ENCODE data around the gene TGFBR3. TPM values are rescaled to one million over a fixed set of nuclear protein-coding genes. Genes with fewer than 3 reads are reported as not detected.
A peak's percentile ranks its signal among the peaks of the same experiment; 100 is the strongest.

TGFBR3 gene
- polyA plus RNA-seq, 1 donor: 32.2 TPM

GRCh38 chr1:91754348-91754747 is 131.6 kb downstream of the TGFBR3 start:
- DNase-seq: no peak

GRCh38 chr1:91753878-91754277 is 132.1 kb downstream of the TGFBR3 start:
- no peak for DNase-seq

- DNase-seq: no peak
Observed at GRCh38 chr1:91752324-91752723, 133.6 kb downstream of the TGFBR3 start.

- DNase-seq: peak; percentile 85
Observed at GRCh38 chr1:91751275-91751674, 134.7 kb downstream of the TGFBR3 start.

GRCh38 chr1:91750398-91750996 is 135.5 kb downstream of the TGFBR3 start:
- DNase-seq: no peak

- DNase-seq: no peak
Observed at GRCh38 chr1:91749788-91750231, 136.1 kb downstream of the TGFBR3 start.

GRCh38 chr1:91747666-91748065 is 138.3 kb downstream of the TGFBR3 start:
- no peak for DNase-seq

- DNase-seq: no peak
Observed at GRCh38 chr1:91746728-91747338, 139.1 kb downstream of the TGFBR3 start.

- DNase-seq: no peak
Observed at GRCh38 chr1:91745640-91746373, 140.1 kb downstream of the TGFBR3 start.

GRCh38 chr1:91744953-91745639 is 140.9 kb downstream of the TGFBR3 start:
- DNase-seq: peak; percentile 79

GRCh38 chr1:91742848-91743292 is 143.1 kb downstream of the TGFBR3 start:
- no peak for DNase-seq

- no peak for DNase-seq
Observed at GRCh38 chr1:91741906-91742305, 144.0 kb downstream of the TGFBR3 start.

GRCh38 chr1:91741301-91741700 is 144.7 kb downstream of the TGFBR3 start:
- DNase-seq: no peak

GRCh38 chr1:91737650-91738049 is 148.3 kb downstream of the TGFBR3 start:
- no peak for DNase-seq

- no peak for DNase-seq
Observed at GRCh38 chr1:91736715-91737615, 149.0 kb downstream of the TGFBR3 start.

GRCh38 chr1:91736146-91736714 is 149.7 kb downstream of the TGFBR3 start:
- no peak for DNase-seq

GRCh38 chr1:91735266-91735845 is 150.6 kb downstream of the TGFBR3 start:
- no peak for DNase-seq

GRCh38 chr1:91734761-91735160 is 151.2 kb downstream of the TGFBR3 start:
- DNase-seq: no peak

- DNase-seq: no peak
Observed at GRCh38 chr1:91733108-91733710, 152.7 kb downstream of the TGFBR3 start.

GRCh38 chr1:91732291-91733107 is 153.5 kb downstream of the TGFBR3 start:
- DNase-seq: no peak
